H9 (cell line): ENCODE measurements around the gene CHI3L2. TPM values are rescaled to one million over a fixed set of nuclear protein-coding genes. Genes with fewer than 3 reads are reported as not detected.

Source experiments
- DNase-seq: peaks from one replicate; pipeline ENCODE4 v3.0.0-alpha.2; 2017
- H2AFZ ChIP-seq: one replicate; pipeline ENCODE4 v1.6.1; 2013; ENCODE audit warnings: mild to moderate bottlenecking, low read length, control low read depth, moderate library complexity
- H2AK5ac ChIP-seq: 2 replicates; pipeline ENCODE4 v1.6.1; 2013; ENCODE audit warnings: low read length, control low read depth, mixed read lengths; ENCODE audit not compliant: insufficient read length
- H2BK120ac ChIP-seq: one replicate; pipeline ENCODE4 v1.6.1; 2013; ENCODE audit warnings: low read depth, mild to moderate bottlenecking, low read length, control low read depth, inconsistent platforms; ENCODE audit not compliant: poor library complexity, severe bottlenecking
- H2BK12ac ChIP-seq: 2 replicates; pipeline ENCODE4 v1.6.1; 2013; ENCODE audit warnings: low read length, control low read depth, mixed read lengths, low read depth; ENCODE audit not compliant: insufficient read length
- H2BK15ac ChIP-seq: 2 replicates; pipeline ENCODE4 v1.6.1; 2013; ENCODE audit warnings: low read depth, low read length, control low read depth
- H2BK20ac ChIP-seq: one replicate; pipeline ENCODE4 v1.6.1; 2013; ENCODE audit warnings: low read depth, mild to moderate bottlenecking, low read length, control low read depth, inconsistent platforms; ENCODE audit not compliant: poor library complexity, severe bottlenecking
- H2BK5ac ChIP-seq: 2 replicates; pipeline ENCODE4 v1.6.1; 2013; ENCODE audit warnings: low read length, control low read depth, mixed read lengths; ENCODE audit not compliant: insufficient read length
- H3K14ac ChIP-seq: 2 replicates; pipeline ENCODE4 v1.6.1; 2013; ENCODE audit warnings: low read length, control low read depth; ENCODE audit not compliant: insufficient read depth
- H3K18ac ChIP-seq: 2 replicates; pipeline ENCODE4 v1.6.1; 2013; ENCODE audit warnings: low read depth, mild to moderate bottlenecking, mixed read lengths, low read length, control low read depth; ENCODE audit not compliant: insufficient read length
- H3K23ac ChIP-seq: 2 replicates; pipeline ENCODE4 v1.6.1; 2013; ENCODE audit warnings: low read length, control low read depth, mixed read lengths, low read depth; ENCODE audit not compliant: insufficient read length
- H3K23me2 ChIP-seq: 2 replicates; pipeline ENCODE4 v1.6.1; 2013; ENCODE audit warnings: low read depth, mild to moderate bottlenecking, mixed read lengths, low read length, control low read depth; ENCODE audit not compliant: insufficient read length, poor library complexity, severe bottlenecking
- H3K27ac ChIP-seq: 2 replicates; pipeline ENCODE4 v1.5.1; 2013; ENCODE audit warnings: low read length, control low read depth, mixed read lengths, low read depth; ENCODE audit not compliant: insufficient read length
- H3K27me3 ChIP-seq: 2 replicates; pipeline ENCODE4 v1.6.1; 2013; ENCODE audit warnings: low read length, control low read depth, inconsistent platforms; ENCODE audit not compliant: insufficient read depth
- H3K4ac ChIP-seq: 2 replicates; pipeline ENCODE4 v1.6.1; 2013; ENCODE audit warnings: low read depth, mild to moderate bottlenecking, control low read depth, inconsistent platforms, low read length, moderate library complexity
- H3K4me1 ChIP-seq: 2 replicates; pipeline ENCODE4 v1.6.1; 2013; ENCODE audit warnings: low read length, control low read depth, inconsistent platforms; ENCODE audit not compliant: insufficient read depth
- H3K4me2 ChIP-seq: 2 replicates; pipeline ENCODE4 v1.6.1; 2013; ENCODE audit warnings: low read length, control low read depth, mixed read lengths; ENCODE audit not compliant: insufficient read length, insufficient read depth
- H3K56ac ChIP-seq: 2 replicates; pipeline ENCODE4 v1.6.1; 2013; ENCODE audit warnings: low read depth, mild to moderate bottlenecking, mixed read lengths, low read length, control low read depth; ENCODE audit not compliant: insufficient read length
- H3K79me1 ChIP-seq: 2 replicates; pipeline ENCODE4 v1.6.1; 2013; ENCODE audit warnings: low read depth, mild to moderate bottlenecking, moderate library complexity, low read length, control low read depth, inconsistent platforms; ENCODE audit not compliant: insufficient read depth, poor library complexity, severe bottlenecking
- H3K79me2 ChIP-seq: 2 replicates; pipeline ENCODE4 v1.6.1; 2013; ENCODE audit warnings: low read length, control low read depth, inconsistent platforms; ENCODE audit not compliant: insufficient read depth
- H3K9ac ChIP-seq: 2 replicates; pipeline ENCODE4 v1.6.1; 2013; ENCODE audit warnings: low read length, control low read depth, mixed read lengths; ENCODE audit not compliant: insufficient read length; ENCODE audit errors: extremely low read depth
- H3K9me3 ChIP-seq: one replicate; pipeline ENCODE4 v1.6.1; 2013; ENCODE audit warnings: low read depth, low read length, inconsistent platforms; ENCODE audit not compliant: control insufficient read depth
- H3T11ph ChIP-seq: one replicate; pipeline ENCODE4 v1.6.1; 2013; ENCODE audit warnings: mild to moderate bottlenecking, low read length, control low read depth, inconsistent platforms
- H4K20me1 ChIP-seq: one replicate; pipeline ENCODE4 v1.6.1; 2013; ENCODE audit not compliant: control insufficient read depth, insufficient read length, insufficient read depth
- H4K5ac ChIP-seq: 2 replicates; pipeline ENCODE4 v1.6.1; 2013; ENCODE audit warnings: low read depth, mild to moderate bottlenecking, mixed read lengths, low read length, control low read depth; ENCODE audit not compliant: insufficient read length
- H4K8ac ChIP-seq: replicated peaks from 2 replicates; pipeline ENCODE4 v1.6.1; 2013; ENCODE audit warnings: low read length, control low read depth, mixed read lengths, low read depth; ENCODE audit not compliant: insufficient read length
- H4K91ac ChIP-seq: 2 replicates; pipeline ENCODE4 v1.6.1; 2013; ENCODE audit warnings: low read depth, mild to moderate bottlenecking, moderate library complexity, mixed read lengths, low read length, control low read depth; ENCODE audit not compliant: insufficient read length
- H3K27ac Mint-ChIP-seq, 3 experiments: 2 replicates in 2 of 3; 3 replicates in 1 of 3; pipeline ENCODE4 v1.8.0; 2020 to 2021; ENCODE audit warnings: mixed read lengths in 3 of 3, mild to moderate bottlenecking in 1 of 3, moderate library complexity in 1 of 3
- H3K27me3 Mint-ChIP-seq: 2 replicates; pipeline ENCODE4 v1.8.0; 2021; ENCODE audit warnings: low read depth, mild to moderate bottlenecking, moderate library complexity, mixed read lengths
- H3K36me3 Mint-ChIP-seq, 3 experiments: 2 replicates in 2 of 3; 3 replicates in 1 of 3; pipeline ENCODE4 v1.8.0; 2020 to 2021; ENCODE audit warnings: low read depth in 3 of 3, mixed read lengths in 3 of 3; ENCODE audit not compliant: insufficient read depth in 1 of 3
- H3K4me1 Mint-ChIP-seq, 2 experiments: 2 replicates each; pipeline ENCODE4 v1.8.0; 2020; ENCODE audit warnings: mixed read lengths in 2 of 2
- H3K4me3 Mint-ChIP-seq, 2 experiments: 2 replicates in 1 of 2; 3 replicates in 1 of 2; pipeline ENCODE4 v1.8.0; 2020 to 2021; ENCODE audit warnings: mild to moderate bottlenecking in 2 of 2, mixed read lengths in 2 of 2, moderate library complexity in 1 of 2
- H3K9me3 Mint-ChIP-seq, 2 experiments: 2 replicates in 1 of 2; 3 replicates in 1 of 2; pipeline ENCODE4 v1.8.0; 2020; ENCODE audit warnings: mild to moderate bottlenecking in 2 of 2, mixed read lengths in 2 of 2, moderate library complexity in 1 of 2
- WGBS: extraction: QIAGEN DNeasy Blood & Tissue Kit; methylation state at CpG from one replicate; pipeline ENCODE4 v1.1.7; 2013; ENCODE audit warnings: missing lambda C conversion rate, low lambda C conversion rate, mixed read lengths; ENCODE audit not compliant: insufficient read length; ENCODE audit errors: extremely low coverage; 5-methylcytosine and 5-hydroxymethylcytosine counted together
- total RNA-seq: library from RNA; stranded (reverse); gene quantifications from 2 replicates; pipeline ENCODE4 v1.2.1, GENCODE V29; 2021
- TF ChIP-seq, protein P1 (sequence below): fragments of 200-600 bp; sonication (generic); conservative IDR thresholded peaks from 3 replicates; pipeline ENCODE4 v1.8.0; 2021; ENCODE audit warnings: antibody characterized with exemption, mild to moderate bottlenecking

The CHI3L2 gene
- total RNA-seq, 1 experiment from 2014 or later: not detected

GRCh38 chr1:111232134-111232533, 4.6 kb downstream of the CHI3L2 start:
- no peak overlapping the region for H4K5ac ChIP-seq
- no peak overlapping the region for H4K8ac ChIP-seq
- no peak overlapping the region for H3K4me2 ChIP-seq
- H3K56ac ChIP-seq: no peak overlapping the region
- no peak overlapping the region for H3K23ac ChIP-seq
- DNase-seq: no peak
- no peak overlapping the region for H2BK120ac ChIP-seq
- H3K27ac ChIP-seq: no peak overlapping the region
- peaks cover 0 to 3% of the 10 kb centered on the region in 2 experiments; a peak in 1 of 5 replicates for H3K9me3 Mint-ChIP-seq
- H3K27me3 ChIP-seq: no peaks in the 10 kb centered on the region
- no peak overlapping the region for H2AK5ac ChIP-seq
- H3K79me2 ChIP-seq: no peaks in the 10 kb centered on the region
- no peak overlapping the region for H3K14ac ChIP-seq
- no peak overlapping the region for H2BK12ac ChIP-seq
- peaks cover 0 to 5% (median 0%) of the 10 kb centered on the region in 3 experiments; a peak in 1 of 7 replicates for H3K36me3 Mint-ChIP-seq
- H3K27ac Mint-ChIP-seq: no peak overlapping the region
- H3K23me2 ChIP-seq: no peaks in the 10 kb centered on the region
- H3K79me1 ChIP-seq: no peaks in the 10 kb centered on the region
- H3K27me3 Mint-ChIP-seq: peaks cover 14% of the 10 kb centered on the region
- no peak overlapping the region for H2BK15ac ChIP-seq
- no peak overlapping the region for H3T11ph ChIP-seq
- no peak overlapping the region for H3K9ac ChIP-seq
- no peaks in the 10 kb centered on the region for H4K20me1 ChIP-seq
- H2BK20ac ChIP-seq: no peak overlapping the region
- H2BK5ac ChIP-seq: no peak overlapping the region
- WGBS: no CpG with 5 or more reads among the region's 3 CpGs
- H3K4ac ChIP-seq: no peak overlapping the region
- H3K9me3 ChIP-seq: no peaks in the 10 kb centered on the region
- H3K4me1 Mint-ChIP-seq: peaks cover 14 to 20% of the 10 kb centered on the region in 2 experiments
- no peak overlapping the region for H4K91ac ChIP-seq
- H3K4me3 Mint-ChIP-seq: no peak overlapping the region
- H3K18ac ChIP-seq: no peak overlapping the region
- no peaks in the 10 kb centered on the region for H3K4me1 ChIP-seq
- H2AFZ ChIP-seq: no peak overlapping the region
- TF ChIP-seq, protein P1, sequence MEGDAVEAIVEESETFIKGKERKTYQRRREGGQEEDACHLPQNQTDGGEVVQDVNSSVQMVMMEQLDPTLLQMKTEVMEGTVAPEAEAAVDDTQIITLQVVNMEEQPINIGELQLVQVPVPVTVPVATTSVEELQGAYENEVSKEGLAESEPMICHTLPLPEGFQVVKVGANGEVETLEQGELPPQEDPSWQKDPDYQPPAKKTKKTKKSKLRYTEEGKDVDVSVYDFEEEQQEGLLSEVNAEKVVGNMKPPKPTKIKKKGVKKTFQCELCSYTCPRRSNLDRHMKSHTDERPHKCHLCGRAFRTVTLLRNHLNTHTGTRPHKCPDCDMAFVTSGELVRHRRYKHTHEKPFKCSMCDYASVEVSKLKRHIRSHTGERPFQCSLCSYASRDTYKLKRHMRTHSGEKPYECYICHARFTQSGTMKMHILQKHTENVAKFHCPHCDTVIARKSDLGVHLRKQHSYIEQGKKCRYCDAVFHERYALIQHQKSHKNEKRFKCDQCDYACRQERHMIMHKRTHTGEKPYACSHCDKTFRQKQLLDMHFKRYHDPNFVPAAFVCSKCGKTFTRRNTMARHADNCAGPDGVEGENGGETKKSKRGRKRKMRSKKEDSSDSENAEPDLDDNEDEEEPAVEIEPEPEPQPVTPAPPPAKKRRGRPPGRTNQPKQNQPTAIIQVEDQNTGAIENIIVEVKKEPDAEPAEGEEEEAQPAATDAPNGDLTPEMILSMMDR: no peak
